ENCODE measurements around the gene STIP1. TPM values are rescaled to one million over a fixed set of nuclear protein-coding genes. Genes with fewer than 3 reads are reported as not detected.

STIP1 gene
- total and polyA plus RNA-seq, 2 donors (not counting 3 experiments of a cell fraction or from before 2014, with no cell fraction given), result 117 to 226 TPM

- FAIRE-seq (peak; percentile 21), DNase-seq (ENCODE audit: low read depth, low spot score) (no peak)
- POLR2A ChIA-PET, result no interaction called here
- Histone ChIP-seq H4K20me1 (replicated peaks; ENCODE audit: control insufficient read depth, extremely low read depth, insufficient read depth, low read length) (no peaks in the 10 kb centered on the region), H3K9ac (replicated peaks; ENCODE audit: extremely low read depth, insufficient read depth, low read length) (no peak overlapping the region), H3K27ac (ENCODE audit: insufficient read depth, low read depth, low read length) (no peak overlapping the region), H3K9me3 (replicated peaks; ENCODE audit: control insufficient read depth, insufficient read depth, low read length) (no peaks in the 10 kb centered on the region), H3K27me3 (ENCODE audit: control insufficient read depth in 2 of 2, insufficient read depth in 2 of 2, low read length in 2 of 2) (no peaks in the 10 kb centered on the region), H3K79me2 (ENCODE audit: control insufficient read depth, insufficient read depth, low read length) (peaks cover 43% of the 10 kb centered on the region), H2AFZ (ENCODE audit: low read depth, low read length) (peak overlapping the region; percentile 35), H3K9me1 (replicated peaks; ENCODE audit: control insufficient read depth, extremely low read depth, insufficient read depth, low read length) (no peaks in the 10 kb centered on the region), H3K4me1 (ENCODE audit: control insufficient read depth, extremely low read depth, insufficient read depth, low read length) (peaks cover 30% of the 10 kb centered on the region), H3K4me3 (replicated peaks in 1 of 3; ENCODE audit: insufficient read depth in 1 of 3, low read depth in 1 of 3, low read length in 3 of 3) (peak overlapping the region in 2 of 3 experiments; percentile 17 to 78), H3K36me3 (ENCODE audit: control insufficient read depth in 2 of 2, extremely low read depth in 1 of 2, insufficient read depth in 2 of 2, low read length in 2 of 2) (peaks cover 0 to 12% of the 10 kb centered on the region in 2 experiments), H3K4me2 (ENCODE audit: insufficient read depth, low read length) (peak overlapping the region; percentile 89)
- BruUV-seq (replicated peaks), result no TSS peak
- dilution Hi-C loops (cut with MboI; ENCODE audit: extremely low pct_ligation_motif_present, low sequenced_read_pairs), result no loop called here
- intact Hi-C loops (cut with micrococcal nuclease), result loop anchor here (1.0 to 2.0 kb wide), 2 partner anchors 21 to 37 kb away; partner anchors contain the start of genes BAD and GPR137
- CTCF ChIA-PET, result interaction anchor here (0.7 to 4.7 kb wide), 6 partner anchors 22 to 84 kb away, joined by 3 to 60 read pairs (median 5); no protein-coding TSS in a partner anchor
- TF ChIP-seq JUN (IDR thresholded peaks at IDR 0.05; ENCODE audit: borderline replicate concordance, insufficient read depth, insufficient read length, low read depth) (no peak), CTCF (IDR thresholded peaks at IDR 0.05; ENCODE audit: extremely low read depth in 1 of 2, insufficient read depth in 1 of 2, low read depth in 1 of 2, low read length in 2 of 2) (no peak), POLR2A (IDR thresholded peaks at IDR 0.05; ENCODE audit: low read depth, low read length) (no peak), MYC (IDR thresholded peaks at IDR 0.05; ENCODE audit: low read depth, low read length) (no peak), GATA2 (IDR thresholded peaks at IDR 0.05; ENCODE audit: insufficient read depth, insufficient read length, low read depth, low read length) (no peak), EZH2 (IDR thresholded peaks at IDR 0.05; ENCODE audit: borderline replicate concordance, low read depth, low read length, severe bottlenecking) (no peak), FOS (IDR thresholded peaks at IDR 0.05; ENCODE audit: borderline replicate concordance, insufficient read depth, low read length) (no peak), MAX (IDR thresholded peaks at IDR 0.05; ENCODE audit: insufficient read depth, insufficient read length) (no peak), POLR2AphosphoS5 (IDR thresholded peaks at IDR 0.05; ENCODE audit: insufficient read depth, low read depth, low read length) (no peak)
These were observed 62.0 kb downstream of the STIP1 start for GRCh38 chr11:64247729-64248531.
